GM19025 (cell line): ENCODE results near the gene PELI2.
"Not testable (repeated sequence)": the region's sequence is repeated elsewhere in the genome, so short reads cannot be mapped to it uniquely, and the experiment has no call there.

Experiments
- ATAC-seq: cut with Tn5 transposase; IDR thresholded peaks from one replicate; pipeline ENCODE4 v1.9.1; 2021; ENCODE audit warnings: mild to moderate bottlenecking, low read depth, moderate library complexity; ENCODE audit not compliant: unreplicated experiment

Gene PELI2

GRCh38 chr14:56138928-56139327 lies 20.7 kb downstream of the PELI2 start:
- ATAC-seq = no peak

GRCh38 chr14:56142314-56142713 lies 24.1 kb downstream of the PELI2 start:
- no peak for ATAC-seq

GRCh38 chr14:56143025-56143424 lies 24.8 kb downstream of the PELI2 start:
- no peak for ATAC-seq

- no peak for ATAC-seq
Measured at GRCh38 chr14:56144176-56144575, 26.0 kb downstream of the PELI2 start.

- no peak for ATAC-seq
Measured at GRCh38 chr14:56145181-56145769, 27.1 kb downstream of the PELI2 start.

- no peak for ATAC-seq
Measured at GRCh38 chr14:56145965-56146364, 27.8 kb downstream of the PELI2 start.

GRCh38 chr14:56147449-56147848 lies 29.2 kb downstream of the PELI2 start:
- no peak for ATAC-seq

GRCh38 chr14:56147986-56148901 lies 30.0 kb downstream of the PELI2 start:
- no peak for ATAC-seq

- ATAC-seq = no peak
Measured at GRCh38 chr14:56149151-56149550, 30.9 kb downstream of the PELI2 start.

GRCh38 chr14:56149995-56150394 lies 31.8 kb downstream of the PELI2 start:
- no peak for ATAC-seq

- no peak for ATAC-seq
Measured at GRCh38 chr14:56150645-56151345, 32.6 kb downstream of the PELI2 start.

- no peak for ATAC-seq
Measured at GRCh38 chr14:56152221-56152620, 34.0 kb downstream of the PELI2 start.

GRCh38 chr14:56153267-56153666 lies 35.1 kb downstream of the PELI2 start:
- no peak for ATAC-seq

GRCh38 chr14:56154321-56154720 lies 36.1 kb downstream of the PELI2 start:
- no peak for ATAC-seq

GRCh38 chr14:56156096-56156495 lies 37.9 kb downstream of the PELI2 start:
- ATAC-seq = no peak

GRCh38 chr14:56159066-56159465 lies 40.9 kb downstream of the PELI2 start:
- no peak for ATAC-seq

- no peak for ATAC-seq
Measured at GRCh38 chr14:56160088-56160487, 41.9 kb downstream of the PELI2 start.

- no peak for ATAC-seq
Measured at GRCh38 chr14:56161658-56162057, 43.4 kb downstream of the PELI2 start.

GRCh38 chr14:56162476-56162875 lies 44.3 kb downstream of the PELI2 start:
- ATAC-seq = no peak

GRCh38 chr14:56166579-56166978 lies 48.4 kb downstream of the PELI2 start:
- not testable (repeated sequence) for ATAC-seq

- no peak for ATAC-seq
Measured at GRCh38 chr14:56168007-56168616, 49.9 kb downstream of the PELI2 start.
